ENCODE results near the gene IL12RB2. TPM values are rescaled to one million over a fixed set of nuclear protein-coding genes. Genes with fewer than 3 reads are reported as not detected.

Gene IL12RB2
- total and polyA plus RNA-seq, 2 of the 13 experiments (the other 11 are each of a cell fraction or from before 2014, with no cell fraction given) = not detected

- TF ChIP-seq ZFX (CRISPR knock-in tag; IDR thresholded peaks at IDR 0.05; ENCODE audit: low read depth) (no peak), SOX5 (CRISPR knock-in tag; IDR thresholded peaks at IDR 0.05; ENCODE audit: borderline replicate concordance) (0 out of 2 replicates have a peak, but pooled peaks have one; percentile 15), HMGA1 (CRISPR knock-in tag; conservative IDR thresholded peaks at IDR 0.05) (no peak), ZGPAT (CRISPR knock-in tag; IDR thresholded peaks at IDR 0.05) (0 out of 2 replicates have a peak, but pooled peaks have one; percentile 24), RFX5 (IDR thresholded peaks at IDR 0.05; ENCODE audit: low read depth, low read length) (no peak), ZSCAN20 (CRISPR knock-in tag; IDR thresholded peaks at IDR 0.05; ENCODE audit: borderline replicate concordance) (no peak), ZNF710 (CRISPR knock-in tag; IDR thresholded peaks at IDR 0.05; ENCODE audit: borderline replicate concordance) (peak; percentile 98), ZMYM4 (CRISPR knock-in tag; IDR thresholded peaks at IDR 0.05) (0 out of 2 replicates have a peak, but pooled peaks have one; percentile 22), MEF2D (CRISPR knock-in tag; IDR thresholded peaks at IDR 0.05) (no peak), PCBP1 (IDR thresholded peaks at IDR 0.05; ENCODE audit: borderline replicate concordance, low read depth, low read length) (0 out of 2 replicates have a peak, but pooled peaks have one; percentile 37), GATAD2A (CRISPR knock-in tag; IDR thresholded peaks at IDR 0.05) (peak; percentile 21; the same call in 1 of the 2 replicates), ATM (IDR thresholded peaks at IDR 0.05; ENCODE audit: borderline replicate concordance) (no peak)
Measured at GRCh38 chr1:67367370-67368045, 59.8 kb downstream of the IL12RB2 start (continued).
